Fibroblast of pulmonary artery (primary cell): Measurements from ENCODE around the gene CAPN12.

Source experiments
- DNase-seq: peaks from one replicate; pipeline ENCODE4 v3.0.0-alpha.2; 2010; ENCODE audit warnings: low read depth
- H3K4me3 ChIP-seq: replicated peaks from 2 replicates; pipeline ENCODE4 v1.5.1; 2011; ENCODE audit warnings: low read depth, mild to moderate bottlenecking, control low read depth, low read length, moderate library complexity
- CTCF ChIP-seq: IDR thresholded peaks from 2 replicates; pipeline ENCODE4 v1.5.1; 2011; ENCODE audit warnings: mild to moderate bottlenecking, control low read depth, low read length, inconsistent platforms; ENCODE audit errors: missing control alignments

CAPN12 gene

GRCh38 chr19:38742906-38743305 is 1.4 kb downstream of the CAPN12 start:
- no peak for TF ChIP-seq CTCF
- DNase-seq, result no peak
- no peak overlapping the region for H3K4me3 ChIP-seq

GRCh38 chr19:38742296-38742695 is 2.0 kb downstream of the CAPN12 start:
- no peak overlapping the region for H3K4me3 ChIP-seq
- TF ChIP-seq CTCF, result no peak
- DNase-seq, result no peak

DNA sequence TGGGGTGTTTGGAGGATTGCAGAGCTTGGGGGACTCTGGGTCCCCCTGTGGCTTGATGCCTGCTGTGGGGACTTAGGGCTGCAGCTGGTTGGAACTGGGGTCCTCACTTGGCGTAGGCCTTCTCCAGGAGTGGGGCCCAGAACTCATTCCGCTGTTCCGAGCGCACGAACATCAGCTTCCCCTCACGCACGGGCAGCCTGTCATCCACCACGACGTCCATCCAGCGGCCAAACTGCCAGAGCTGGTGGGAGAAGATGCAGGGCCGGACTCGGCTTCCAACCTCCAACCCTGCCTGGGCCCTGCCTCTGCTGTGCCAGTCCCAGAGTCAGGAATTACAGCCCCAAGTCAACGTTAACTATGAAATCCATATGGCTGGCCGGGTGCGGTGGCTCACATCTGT is 2.6 kb downstream of the CAPN12 start:
- no peak for DNase-seq
- TF ChIP-seq CTCF, result no peak
- no peak overlapping the region for H3K4me3 ChIP-seq

DNA sequence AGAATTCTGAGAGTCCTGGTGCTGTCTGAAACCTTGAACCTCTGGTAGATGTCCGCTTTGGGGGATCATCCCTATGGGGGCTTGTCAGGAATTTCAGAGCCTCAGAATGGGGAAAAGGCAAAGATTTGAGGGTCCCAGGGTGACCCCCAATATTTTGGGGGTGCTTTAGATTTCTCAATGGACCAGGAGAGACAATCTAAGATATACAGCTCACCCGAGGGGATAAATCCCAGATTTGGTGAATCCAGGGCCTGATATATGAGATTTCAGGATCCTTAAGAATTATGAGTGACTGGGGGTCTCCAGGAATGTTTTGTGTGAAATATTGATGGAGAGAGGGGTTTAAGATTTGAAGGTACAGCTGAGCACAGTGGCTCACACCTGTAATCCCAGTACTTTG is 3.3 kb downstream of the CAPN12 start:
- no peak for DNase-seq
- no peak overlapping the region for H3K4me3 ChIP-seq
- no peak for TF ChIP-seq CTCF

GRCh38 chr19:38740257-38740592 is 4.0 kb downstream of the CAPN12 start:
- no peak overlapping the region for H3K4me3 ChIP-seq
- DNase-seq, result no peak

DNA sequence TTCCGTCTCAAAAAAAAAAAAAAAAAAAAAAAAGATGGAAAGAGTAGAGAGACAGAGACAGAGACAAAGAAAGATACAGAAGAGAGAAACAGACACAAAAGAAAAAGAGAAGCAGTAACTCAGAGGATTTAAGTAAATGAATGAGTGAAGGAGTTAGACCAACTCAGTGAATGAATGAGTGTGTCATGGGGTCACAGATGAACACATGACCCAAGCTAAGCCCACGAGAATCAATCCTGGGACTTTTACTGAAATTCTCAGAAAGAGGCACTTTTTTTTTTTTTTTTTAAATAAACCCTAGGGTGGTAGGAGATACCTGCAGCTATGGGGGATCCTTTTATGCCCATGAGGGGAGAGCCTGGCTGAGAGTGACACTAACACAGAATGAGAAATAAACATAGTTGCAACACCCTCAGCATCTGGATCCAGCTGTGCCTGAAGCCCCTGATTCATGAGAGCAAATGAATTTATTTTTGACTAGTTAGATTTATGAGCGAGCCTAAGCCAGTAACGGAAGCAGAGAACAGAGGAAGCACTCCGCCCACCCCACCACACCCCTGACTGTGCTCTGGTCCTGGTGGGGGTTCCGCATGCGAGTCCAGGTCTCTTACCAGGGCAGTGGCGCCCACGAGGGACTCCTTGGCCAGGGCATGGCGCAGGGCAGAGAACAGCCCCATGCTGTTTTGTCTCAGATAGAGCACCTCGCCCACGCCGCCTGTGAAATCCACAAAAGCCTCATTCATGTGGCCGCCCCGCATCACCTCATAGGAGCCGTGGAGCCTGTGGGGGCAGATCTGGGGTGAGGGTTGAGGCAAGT is 4.6 kb downstream of the CAPN12 start:
- TF ChIP-seq CTCF, result no peak
- DNase-seq, result no peak
- H3K4me3 ChIP-seq, result no peak overlapping the region

More at GRCh38 chr19:38740257-38740592, 4.0 kb downstream of the CAPN12 start:
- TF ChIP-seq CTCF, result no peak
